C4-2B (cell line): ENCODE data around the gene FNDC11.
"Not testable (repeated sequence)": the region's sequence is repeated elsewhere in the genome, so short reads cannot be mapped to it uniquely, and the experiment has no call there.

Experiments
- H3K27ac ChIP-seq: fragments of 450-650 bp; 2 replicates; pipeline ENCODE4 v1.5.1; 2017
- ZFX ChIP-seq: fragments of 450-650 bp; IDR thresholded peaks from 2 replicates; pipeline ENCODE4 v1.6.1; 2017
- TF ChIP-seq, protein P1 (sequence below): fragments of 450-650 bp; conservative IDR thresholded peaks from 2 replicates; pipeline ENCODE4 v1.5.1; 2017; ENCODE audit warnings: mild to moderate bottlenecking

The FNDC11 gene

GRCh38 chr20:63558804-63559484 lies 5.0 kb downstream of the FNDC11 start:
- no peak overlapping the region for H3K27ac ChIP-seq
- TF ChIP-seq, protein P1, sequence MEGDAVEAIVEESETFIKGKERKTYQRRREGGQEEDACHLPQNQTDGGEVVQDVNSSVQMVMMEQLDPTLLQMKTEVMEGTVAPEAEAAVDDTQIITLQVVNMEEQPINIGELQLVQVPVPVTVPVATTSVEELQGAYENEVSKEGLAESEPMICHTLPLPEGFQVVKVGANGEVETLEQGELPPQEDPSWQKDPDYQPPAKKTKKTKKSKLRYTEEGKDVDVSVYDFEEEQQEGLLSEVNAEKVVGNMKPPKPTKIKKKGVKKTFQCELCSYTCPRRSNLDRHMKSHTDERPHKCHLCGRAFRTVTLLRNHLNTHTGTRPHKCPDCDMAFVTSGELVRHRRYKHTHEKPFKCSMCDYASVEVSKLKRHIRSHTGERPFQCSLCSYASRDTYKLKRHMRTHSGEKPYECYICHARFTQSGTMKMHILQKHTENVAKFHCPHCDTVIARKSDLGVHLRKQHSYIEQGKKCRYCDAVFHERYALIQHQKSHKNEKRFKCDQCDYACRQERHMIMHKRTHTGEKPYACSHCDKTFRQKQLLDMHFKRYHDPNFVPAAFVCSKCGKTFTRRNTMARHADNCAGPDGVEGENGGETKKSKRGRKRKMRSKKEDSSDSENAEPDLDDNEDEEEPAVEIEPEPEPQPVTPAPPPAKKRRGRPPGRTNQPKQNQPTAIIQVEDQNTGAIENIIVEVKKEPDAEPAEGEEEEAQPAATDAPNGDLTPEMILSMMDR = no peak
- no peak for TF ChIP-seq ZFX

- H3K27ac ChIP-seq = not testable (repeated sequence)
Measured at GRCh38 chr20:63559485-63560332, 5.8 kb downstream of the FNDC11 start.

DNA sequence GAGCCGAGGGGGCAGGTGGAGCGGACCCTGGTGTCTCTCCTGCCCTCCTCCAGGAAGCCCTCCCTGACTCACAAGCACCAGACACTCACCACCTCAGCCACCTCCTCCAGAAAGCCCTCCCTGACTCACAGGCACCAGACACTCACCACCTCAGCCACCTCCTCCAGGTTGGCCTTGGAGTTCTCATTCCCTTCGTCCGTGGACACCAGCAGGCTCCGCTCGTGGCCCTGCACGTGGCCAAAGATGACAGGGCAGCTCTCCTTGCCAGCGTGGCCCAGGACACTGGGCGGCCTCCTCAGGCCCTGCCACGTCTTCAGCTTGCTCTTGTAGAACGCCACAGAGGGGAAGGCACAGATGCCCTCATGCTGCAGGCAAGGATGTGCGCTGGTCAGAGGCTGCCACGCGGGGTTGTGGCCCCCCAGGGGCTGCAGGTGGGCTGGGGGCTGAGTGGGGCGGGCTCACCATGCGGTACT lies 6.4 kb downstream of the FNDC11 start:
- TF ChIP-seq, protein P1 = no peak
- TF ChIP-seq ZFX = no peak
- H3K27ac ChIP-seq = no peak overlapping the region

GRCh38 chr20:63560856-63561609 lies 7.1 kb downstream of the FNDC11 start:
- no peak for TF ChIP-seq ZFX
- TF ChIP-seq, protein P1 = no peak
- no peak overlapping the region for H3K27ac ChIP-seq

- TF ChIP-seq ZFX = no peak
- TF ChIP-seq, protein P1 = no peak
- no peak overlapping the region for H3K27ac ChIP-seq
Measured at GRCh38 chr20:63561624-63562396, 7.9 kb downstream of the FNDC11 start.

DNA sequence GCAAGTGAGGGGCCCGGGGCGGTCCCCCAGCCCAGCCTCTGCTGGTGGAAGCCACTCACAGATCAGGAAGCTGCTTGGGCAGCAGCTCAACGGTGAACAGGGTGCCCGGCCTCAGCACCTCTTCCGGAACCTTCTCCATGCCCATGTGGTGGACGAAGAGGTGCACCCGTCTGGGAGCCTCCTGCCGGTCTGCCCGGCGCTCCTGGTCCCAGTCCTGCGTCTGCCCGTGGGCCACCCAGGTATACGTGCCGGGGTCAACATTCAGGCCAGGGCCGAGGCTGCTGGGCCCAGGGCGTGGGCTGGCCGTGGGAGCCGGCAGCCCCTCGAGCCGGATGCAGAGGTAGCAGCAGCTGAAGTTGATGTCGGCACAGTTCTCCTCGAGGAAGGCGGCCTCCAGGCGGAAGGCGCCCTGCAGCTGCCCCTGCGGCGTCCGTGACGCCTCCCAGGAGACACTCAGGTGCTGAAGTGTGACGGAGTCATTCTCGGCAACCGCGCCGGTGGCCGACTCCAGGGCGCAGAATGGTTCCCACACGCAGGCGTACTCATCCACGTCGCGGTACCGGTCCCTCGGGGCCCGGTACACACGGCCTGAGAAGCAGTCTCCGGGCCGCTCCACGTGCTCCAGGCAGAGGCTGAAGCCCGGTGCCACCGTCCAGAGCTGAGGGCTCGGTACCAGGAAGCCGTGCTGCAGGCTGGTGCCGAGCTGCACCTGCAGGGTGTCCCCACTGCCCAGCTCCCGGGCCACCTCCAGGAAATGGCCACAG lies 8.7 kb downstream of the FNDC11 start:
- no peak overlapping the region for H3K27ac ChIP-seq
- TF ChIP-seq, protein P1 = no peak
- no peak for TF ChIP-seq ZFX
